AG08395 (cell line): ENCODE measurements around the gene KCNIP2.

Experiments
- DNase-seq: peaks from one replicate; pipeline ENCODE4 v3.0.0; 2012; ENCODE audit warnings: mixed read lengths, low spot score

The KCNIP2 gene

GRCh38 chr10:101782811-101783735 is 60.5 kb downstream of the KCNIP2 start, which contains the start of gene NPM3:
NPM3 (minus strand) TSS chr10:101783446; CDS start chr10:101783390, 56 bp downstream.
- DNase-seq, result peak; percentile 94

DNA sequence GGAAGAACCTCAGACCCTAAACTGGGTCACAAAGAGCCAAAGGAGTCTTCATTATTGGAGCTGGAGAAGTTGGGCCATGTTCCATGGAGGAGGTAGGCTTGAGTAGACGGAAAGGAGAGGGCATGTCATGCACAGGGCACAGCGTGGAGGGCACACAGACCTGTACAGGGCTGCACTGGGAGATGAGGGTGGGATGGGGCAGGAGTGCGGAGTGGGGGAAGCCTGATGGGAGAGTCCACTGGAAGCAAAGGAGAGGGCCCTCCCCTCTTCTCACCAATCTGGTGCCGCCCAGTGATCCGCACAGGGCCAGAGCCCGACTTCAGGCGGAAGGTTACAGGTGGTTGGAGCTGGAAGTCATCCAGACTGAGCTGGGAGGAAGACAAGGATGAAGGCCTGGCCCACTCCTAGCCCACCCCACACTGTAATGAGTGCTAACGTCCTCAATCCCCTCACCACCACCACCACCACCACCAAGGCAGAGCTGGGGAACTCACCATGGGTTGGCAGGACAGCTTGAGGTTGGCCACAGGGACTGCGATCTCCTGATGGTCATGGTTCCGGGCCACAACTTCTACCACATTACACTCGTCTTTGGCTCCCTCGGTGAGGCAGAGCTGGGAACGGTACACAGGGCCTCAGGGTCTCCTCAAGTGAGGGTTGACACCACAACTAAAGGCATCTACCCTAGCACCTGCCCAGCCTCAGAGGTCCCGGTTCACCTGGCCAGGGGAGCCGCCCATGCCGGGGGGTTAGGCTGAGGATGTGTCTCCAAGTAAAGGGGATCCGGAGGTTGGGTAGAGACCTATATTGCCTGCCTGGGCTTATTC is 61.4 kb downstream of the KCNIP2 start:
- DNase-seq, result no peak

DNA sequence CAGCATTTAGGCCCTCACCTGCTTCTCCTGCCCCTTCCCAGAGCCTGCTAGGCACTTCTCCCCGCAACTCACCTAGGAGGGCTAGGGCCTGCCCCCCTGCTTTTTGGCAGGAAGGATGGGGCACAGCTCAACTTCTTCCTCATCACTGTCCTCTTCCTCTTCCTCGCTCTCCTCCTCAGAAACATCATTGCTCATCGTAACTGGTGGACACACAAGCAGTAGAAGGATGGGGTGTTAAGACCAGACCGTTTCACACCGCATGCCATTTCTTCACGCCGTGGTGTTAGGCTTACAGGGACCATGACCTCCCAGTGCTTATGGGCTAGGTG is 62.0 kb downstream of the KCNIP2 start:
- no peak for DNase-seq

DNA sequence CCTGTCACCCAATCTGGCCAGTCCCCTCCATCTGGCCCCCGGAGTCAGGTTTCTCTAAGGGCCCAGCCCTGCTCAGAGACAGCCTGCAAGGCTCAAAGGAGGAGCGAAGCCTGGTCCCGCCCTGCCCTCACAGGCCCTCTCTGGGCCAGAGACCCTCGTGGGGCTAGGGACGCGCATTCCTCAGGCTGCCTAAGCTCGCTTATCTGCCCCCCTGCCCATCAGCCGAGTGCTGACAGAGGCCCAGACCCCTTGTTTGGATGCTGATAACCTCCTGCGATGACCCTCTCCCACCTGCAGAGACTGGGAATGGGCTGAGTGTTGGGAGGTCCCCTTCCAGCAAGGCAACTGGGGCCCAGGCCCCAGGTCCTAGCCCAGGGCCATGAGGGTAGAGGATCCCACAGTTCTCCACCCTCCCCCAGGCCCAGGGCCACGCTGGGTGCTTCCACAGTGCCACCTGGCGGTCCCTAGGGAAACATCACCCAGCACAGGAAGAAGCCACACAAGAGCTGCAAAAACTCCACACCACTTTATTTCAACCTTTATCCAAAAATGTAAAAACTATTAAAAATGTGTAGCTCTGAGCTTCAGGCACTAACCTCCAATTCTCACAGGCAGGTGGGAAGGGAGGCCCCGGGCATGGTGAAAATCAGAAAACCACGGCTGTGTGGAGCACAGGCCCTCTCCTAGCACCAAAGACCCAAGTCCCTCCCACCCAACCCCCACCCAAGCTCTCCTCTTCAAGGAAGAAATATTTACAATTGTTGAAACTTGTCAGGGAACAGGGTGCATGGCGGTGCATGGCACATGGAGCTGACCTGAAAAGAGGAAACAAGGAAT is 62.6 kb downstream of the KCNIP2 start:
- DNase-seq, result peak; percentile 89

- DNase-seq, result no peak
Measured at GRCh38 chr10:101780187-101780817, 63.3 kb downstream of the KCNIP2 start.

DNA sequence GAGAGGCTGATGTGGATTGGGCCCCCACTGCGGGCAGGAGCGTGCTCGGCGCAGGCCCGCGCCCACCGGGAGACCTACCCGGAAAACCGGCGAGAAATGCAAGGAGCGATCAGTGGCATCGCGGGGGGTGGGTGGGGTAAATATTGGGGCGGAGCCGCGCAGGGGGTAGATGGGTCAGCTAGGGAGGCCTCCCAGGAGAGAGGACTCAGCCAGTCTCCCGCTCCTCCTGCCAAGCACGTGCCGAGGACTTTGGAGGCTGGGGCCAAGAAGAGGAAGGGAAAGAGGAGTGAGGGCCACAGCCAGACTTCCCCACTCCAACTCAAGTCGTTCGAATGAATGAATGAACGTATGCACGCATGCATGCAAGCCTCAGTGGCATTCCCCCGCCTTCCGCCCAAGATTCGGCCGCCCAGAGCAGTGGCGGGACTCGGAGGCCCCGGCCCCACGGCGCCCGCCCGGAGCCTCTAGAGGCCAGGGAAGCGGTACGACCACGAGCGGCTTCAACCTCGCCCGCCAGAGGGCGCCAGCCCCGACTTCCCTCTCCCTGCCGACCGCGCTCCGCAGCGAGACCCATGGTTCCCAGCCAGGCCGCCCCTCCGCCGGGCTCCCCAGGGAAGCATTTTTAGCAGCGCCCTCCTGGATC is 63.9 kb downstream of the KCNIP2 start:
- peak; percentile 83 for DNase-seq

DNA sequence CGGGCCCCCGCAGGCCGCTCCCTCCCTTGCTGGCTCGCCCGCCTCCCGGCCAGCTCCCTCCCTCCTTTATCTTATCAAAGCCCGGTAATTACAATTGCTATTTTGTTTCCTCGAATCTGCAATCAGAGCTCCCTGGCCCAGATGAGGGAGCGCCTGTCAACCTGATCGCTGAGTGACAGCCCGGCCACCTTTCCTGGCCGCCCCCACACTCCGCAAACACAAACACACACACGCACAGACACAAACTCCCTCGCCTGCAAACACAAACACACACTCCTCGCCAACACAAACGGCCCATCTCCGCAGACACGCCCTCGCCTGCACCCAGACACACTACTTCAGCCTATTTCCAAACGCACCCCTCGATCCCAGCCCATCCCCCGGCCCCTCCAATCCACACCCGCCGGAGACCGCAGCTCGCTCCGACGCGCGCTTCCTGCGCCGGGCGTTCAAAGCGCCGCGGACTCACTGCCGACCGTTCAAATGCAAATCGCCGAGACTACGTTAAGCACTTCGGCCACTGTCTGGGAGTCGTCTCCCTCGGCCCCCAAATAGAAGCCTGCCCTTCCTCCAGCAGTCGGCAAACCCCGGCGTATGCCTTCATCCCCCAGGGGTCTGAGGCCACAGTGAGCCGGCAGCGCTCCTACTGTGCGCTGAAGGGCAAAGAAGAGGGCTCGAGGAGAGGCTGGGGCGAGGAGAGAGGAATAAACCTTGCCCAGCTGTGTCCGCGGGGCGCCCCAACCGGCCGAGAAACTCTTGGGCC is 64.6 kb downstream of the KCNIP2 start:
- DNase-seq, result no peak

GRCh38 chr10:101778151-101778780 is 65.3 kb downstream of the KCNIP2 start:
- no peak for DNase-seq

- DNase-seq, result no peak
Measured at GRCh38 chr10:101777619-101778145, 65.9 kb downstream of the KCNIP2 start.

DNA sequence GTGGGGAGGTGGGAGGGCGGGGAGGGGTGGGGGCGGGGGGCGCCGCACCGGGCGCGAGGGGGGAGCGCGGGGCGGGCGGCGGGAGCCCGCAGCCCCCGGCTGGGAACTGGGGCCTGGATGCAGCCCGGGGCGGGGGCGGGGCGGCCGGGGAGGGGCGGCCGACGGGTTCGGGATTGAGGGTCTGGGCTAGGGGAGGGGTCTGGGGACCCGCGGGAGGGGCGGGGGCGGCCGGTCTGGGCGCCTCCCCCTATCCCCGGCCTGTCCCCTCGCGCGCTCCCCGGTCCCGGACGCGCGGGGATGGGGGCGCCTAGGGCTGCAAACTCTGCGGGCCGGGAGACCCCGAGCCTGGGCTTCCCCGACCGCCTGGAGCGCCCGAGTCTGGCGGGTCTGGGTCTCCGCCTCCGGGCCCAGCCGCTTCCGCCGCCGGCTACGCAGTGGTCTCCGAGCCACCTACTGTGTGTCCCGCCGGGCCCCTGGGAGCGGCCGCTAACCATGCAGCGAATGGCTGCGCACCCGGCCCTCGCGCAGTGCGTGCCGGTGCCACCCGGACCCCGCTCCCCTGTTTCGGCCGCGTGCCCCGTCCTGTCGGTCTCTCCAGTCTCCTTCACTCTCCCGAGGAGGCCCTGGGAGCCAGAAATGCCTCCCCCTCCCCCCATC is 67.3 kb downstream of the KCNIP2 start:
- DNase-seq, result no peak
